ENCODE data around the gene HRH4.

DNA sequence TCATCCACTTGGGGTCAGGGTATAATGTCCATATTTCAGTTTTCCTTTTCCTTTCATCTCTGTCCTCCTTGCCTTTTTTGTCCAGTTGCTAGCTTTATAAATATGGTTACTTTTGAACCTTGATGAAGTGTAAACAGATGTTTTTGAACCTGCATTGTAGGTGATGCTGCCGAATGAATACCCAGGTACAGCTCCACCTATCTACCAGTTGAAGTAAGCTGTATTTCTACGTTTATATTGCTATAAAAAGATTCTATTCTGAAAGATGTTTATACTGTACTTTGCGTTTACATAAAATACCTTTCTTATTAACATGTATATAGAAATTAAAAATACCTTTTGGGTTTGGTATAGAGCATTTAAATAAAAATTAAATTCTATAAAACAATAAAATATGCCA lies 31.7 kb upstream of the HRH4 start:
- TF ChIP-seq POLR2AphosphoS5 (IDR thresholded peaks at IDR 0.05; ENCODE audit: low read depth) (no peak), GABPA (IDR thresholded peaks at IDR 0.05; ENCODE audit: low read depth) (no peak)
- TF ChIP-seq, protein P1, sequence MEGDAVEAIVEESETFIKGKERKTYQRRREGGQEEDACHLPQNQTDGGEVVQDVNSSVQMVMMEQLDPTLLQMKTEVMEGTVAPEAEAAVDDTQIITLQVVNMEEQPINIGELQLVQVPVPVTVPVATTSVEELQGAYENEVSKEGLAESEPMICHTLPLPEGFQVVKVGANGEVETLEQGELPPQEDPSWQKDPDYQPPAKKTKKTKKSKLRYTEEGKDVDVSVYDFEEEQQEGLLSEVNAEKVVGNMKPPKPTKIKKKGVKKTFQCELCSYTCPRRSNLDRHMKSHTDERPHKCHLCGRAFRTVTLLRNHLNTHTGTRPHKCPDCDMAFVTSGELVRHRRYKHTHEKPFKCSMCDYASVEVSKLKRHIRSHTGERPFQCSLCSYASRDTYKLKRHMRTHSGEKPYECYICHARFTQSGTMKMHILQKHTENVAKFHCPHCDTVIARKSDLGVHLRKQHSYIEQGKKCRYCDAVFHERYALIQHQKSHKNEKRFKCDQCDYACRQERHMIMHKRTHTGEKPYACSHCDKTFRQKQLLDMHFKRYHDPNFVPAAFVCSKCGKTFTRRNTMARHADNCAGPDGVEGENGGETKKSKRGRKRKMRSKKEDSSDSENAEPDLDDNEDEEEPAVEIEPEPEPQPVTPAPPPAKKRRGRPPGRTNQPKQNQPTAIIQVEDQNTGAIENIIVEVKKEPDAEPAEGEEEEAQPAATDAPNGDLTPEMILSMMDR (IDR thresholded peaks at IDR 0.05; ENCODE audit: insufficient read depth, low read length): no peak
- TF ChIP-seq, protein P2, sequence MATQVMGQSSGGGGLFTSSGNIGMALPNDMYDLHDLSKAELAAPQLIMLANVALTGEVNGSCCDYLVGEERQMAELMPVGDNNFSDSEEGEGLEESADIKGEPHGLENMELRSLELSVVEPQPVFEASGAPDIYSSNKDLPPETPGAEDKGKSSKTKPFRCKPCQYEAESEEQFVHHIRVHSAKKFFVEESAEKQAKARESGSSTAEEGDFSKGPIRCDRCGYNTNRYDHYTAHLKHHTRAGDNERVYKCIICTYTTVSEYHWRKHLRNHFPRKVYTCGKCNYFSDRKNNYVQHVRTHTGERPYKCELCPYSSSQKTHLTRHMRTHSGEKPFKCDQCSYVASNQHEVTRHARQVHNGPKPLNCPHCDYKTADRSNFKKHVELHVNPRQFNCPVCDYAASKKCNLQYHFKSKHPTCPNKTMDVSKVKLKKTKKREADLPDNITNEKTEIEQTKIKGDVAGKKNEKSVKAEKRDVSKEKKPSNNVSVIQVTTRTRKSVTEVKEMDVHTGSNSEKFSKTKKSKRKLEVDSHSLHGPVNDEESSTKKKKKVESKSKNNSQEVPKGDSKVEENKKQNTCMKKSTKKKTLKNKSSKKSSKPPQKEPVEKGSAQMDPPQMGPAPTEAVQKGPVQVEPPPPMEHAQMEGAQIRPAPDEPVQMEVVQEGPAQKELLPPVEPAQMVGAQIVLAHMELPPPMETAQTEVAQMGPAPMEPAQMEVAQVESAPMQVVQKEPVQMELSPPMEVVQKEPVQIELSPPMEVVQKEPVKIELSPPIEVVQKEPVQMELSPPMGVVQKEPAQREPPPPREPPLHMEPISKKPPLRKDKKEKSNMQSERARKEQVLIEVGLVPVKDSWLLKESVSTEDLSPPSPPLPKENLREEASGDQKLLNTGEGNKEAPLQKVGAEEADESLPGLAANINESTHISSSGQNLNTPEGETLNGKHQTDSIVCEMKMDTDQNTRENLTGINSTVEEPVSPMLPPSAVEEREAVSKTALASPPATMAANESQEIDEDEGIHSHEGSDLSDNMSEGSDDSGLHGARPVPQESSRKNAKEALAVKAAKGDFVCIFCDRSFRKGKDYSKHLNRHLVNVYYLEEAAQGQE (IDR thresholded peaks at IDR 0.05; ENCODE audit: insufficient replicate concordance, low read depth): no peak

Data from HL-60 (cell line).